Measurements from ENCODE around the gene RDH11.
"Not testable (repeated sequence)": the region's sequence is repeated elsewhere in the genome, so short reads cannot be mapped to it uniquely, and the experiment has no call there.

Gene RDH11

GRCh38 chr14:67704484-67705089, 9.0 kb upstream of the RDH11 start:
- peak; percentile 1 for DNase-seq (ENCODE audit: low read depth)

GRCh38 chr14:67703997-67704396, 8.4 kb upstream of the RDH11 start:
- no peak for DNase-seq (ENCODE audit: low read depth)

- DNase-seq (ENCODE audit: low read depth): not testable (repeated sequence)
Measured at GRCh38 chr14:67701492-67701891, 5.9 kb upstream of the RDH11 start, which contains the start of gene RDH12. TSS of gene RDH12 (plus strand) at chr14:67701886. CDS start at chr14:67722643, 20,757 bp downstream.

- DNase-seq (ENCODE audit: low read depth): no peak
Measured at GRCh38 chr14:67698179-67698578, 2.6 kb upstream of the RDH11 start.

- DNase-seq (ENCODE audit: low read depth): no peak
Measured at GRCh38 chr14:67697006-67697405, 1.4 kb upstream of the RDH11 start.

- DNase-seq (ENCODE audit: low read depth): peak; percentile 53
Measured at GRCh38 chr14:67694791-67695393, 672 bp downstream of the RDH11 start.

GRCh38 chr14:67690011-67690410, 5.6 kb downstream of the RDH11 start:
- no peak for DNase-seq (ENCODE audit: low read depth)

- DNase-seq (ENCODE audit: low read depth): no peak
Measured at GRCh38 chr14:67683842-67684241, 11.7 kb downstream of the RDH11 start.

- no peak for DNase-seq (ENCODE audit: low read depth)
Measured at GRCh38 chr14:67680941-67681340, 14.6 kb downstream of the RDH11 start.

GRCh38 chr14:67680121-67680602, 15.4 kb downstream of the RDH11 start:
- DNase-seq (ENCODE audit: low read depth): no peak

- DNase-seq (ENCODE audit: low read depth): no peak
Measured at GRCh38 chr14:67679006-67679405, 16.6 kb downstream of the RDH11 start.

GRCh38 chr14:67675219-67675582, 20.4 kb downstream of the RDH11 start:
- DNase-seq (ENCODE audit: low read depth): no peak

GRCh38 chr14:67674480-67675218, 20.9 kb downstream of the RDH11 start, which contains the start of gene VTI1B:
TSS of gene VTI1B (minus strand) at chr14:67674632. CDS start at chr14:67674489, 143 bp downstream.
- peak; percentile 56 for DNase-seq (ENCODE audit: low read depth)

GRCh38 chr14:67674139-67674479, 21.5 kb downstream of the RDH11 start:
- peak; percentile 20 for DNase-seq (ENCODE audit: low read depth)

GRCh38 chr14:67673451-67673850, 22.1 kb downstream of the RDH11 start:
- DNase-seq (ENCODE audit: low read depth): no peak

- DNase-seq (ENCODE audit: low read depth): peak; percentile 1
Measured at GRCh38 chr14:67668559-67668958, 27.0 kb downstream of the RDH11 start.

- DNase-seq (ENCODE audit: low read depth): no peak
Measured at GRCh38 chr14:67666750-67667449, 28.7 kb downstream of the RDH11 start.

GRCh38 chr14:67665868-67666267, 29.7 kb downstream of the RDH11 start:
- DNase-seq (ENCODE audit: low read depth): no peak

GRCh38 chr14:67663633-67664032, 31.9 kb downstream of the RDH11 start:
- DNase-seq (ENCODE audit: low read depth): no peak

- no peak for DNase-seq (ENCODE audit: low read depth)
Measured at GRCh38 chr14:67653651-67654280, 41.8 kb downstream of the RDH11 start.

- DNase-seq (ENCODE audit: low read depth): no peak
Measured at GRCh38 chr14:67652189-67652588, 43.4 kb downstream of the RDH11 start.

GRCh38 chr14:67650694-67651093, 44.9 kb downstream of the RDH11 start:
- no peak for DNase-seq (ENCODE audit: low read depth)
